SK-N-SH (cell line): ENCODE measurements around the gene PRKCH. TPM values are rescaled to one million over a fixed set of nuclear protein-coding genes. Genes with fewer than 3 reads are reported as not detected.

Experiments
- CTCF ChIA-PET: fragments of 300-600, 350-600 bp; formaldehyde crosslinking; extraction: SDS; loops from one replicate; lab custom pipeline; 2021; lab: Yijun Ruan, JAX
- POLR2A ChIA-PET: fragments of 350-600 bp; sonication (Branson Sonifier 250); formaldehyde crosslinking; extraction: SDS; loops from one replicate; lab custom pipeline; 2020; ENCODE audit warnings: antibody characterized with exemption, inconsistent platforms; lab: Yijun Ruan, JAX
- DNase-seq: peaks from one replicate; pipeline ENCODE4 v3.0.0; 2012
- H2AFZ ChIP-seq: fragments of 200-600 bp; sonication (generic); 2 replicates; pipeline ENCODE4 v1.8.1; 2016; ENCODE audit warnings: antibody characterized with exemption, mild to moderate bottlenecking, low read depth
- H3F3A ChIP-seq: fragments of 200-600 bp; sonication (generic); replicated peaks from 2 replicates; pipeline ENCODE3; 2016; ENCODE audit warnings: antibody characterized with exemption, mild to moderate bottlenecking; ENCODE audit not compliant: insufficient read depth
- H3K27ac ChIP-seq, 2 experiments: fragments of 200-500 bp in 1 of 2; fragments of 200-600 bp in 1 of 2; sonication (Bioruptor generic) in 1 of 2; sonication (generic), shearing (Covaris generic) in 1 of 2; 2 replicates each; pipeline versions ENCODE4 v1.5.1 to v1.6.1; 2014 to 2016; ENCODE audit warnings: low read depth in 2 of 2, inconsistent platforms in 1 of 2, low read length in 1 of 2, mild to moderate bottlenecking in 1 of 2, mixed read lengths in 1 of 2
- H3K27me3 ChIP-seq: fragments of 200-600 bp; sonication (generic), shearing (Covaris generic); 2 replicates; pipeline ENCODE4 v1.6.1; 2016; ENCODE audit warnings: mixed run types; ENCODE audit not compliant: insufficient read depth
- H3K36me3 ChIP-seq, 2 experiments: fragments of 200-500 bp in 1 of 2; fragments of 200-600 bp in 1 of 2; sonication (Bioruptor generic) in 1 of 2; sonication (generic) in 1 of 2; replicated peaks in 1 of 2; 2 replicates each; pipeline versions ENCODE3 to v1.5.1; 2014 to 2016; ENCODE audit warnings: low read length in 1 of 2, mild to moderate bottlenecking in 1 of 2; ENCODE audit not compliant: insufficient read depth in 2 of 2, control insufficient read depth in 1 of 2
- H3K4me1 ChIP-seq, 2 experiments: fragments of 200-500 bp in 1 of 2; fragments of 200-600 bp in 1 of 2; sonication (Bioruptor generic) in 1 of 2; sonication (generic), shearing (Covaris generic) in 1 of 2; 2 replicates each; pipeline versions ENCODE4 v1.5.1 to v1.6.1; 2014 to 2016; ENCODE audit warnings: low read depth in 1 of 2, low read length in 1 of 2, mixed run types in 1 of 2; ENCODE audit not compliant: insufficient read depth in 2 of 2, control insufficient read depth in 1 of 2
- H3K4me2 ChIP-seq: fragments of 200-600 bp; sonication (generic), shearing (Covaris generic); 2 replicates; pipeline ENCODE4 v1.6.1; 2017; ENCODE audit warnings: mixed run types
- H3K4me3 ChIP-seq, 2 experiments: fragments of 200-500 bp in 1 of 2; fragments of 200-600 bp in 1 of 2; sonication (Bioruptor generic) in 1 of 2; sonication (generic), shearing (Covaris generic) in 1 of 2; 2 replicates each; pipeline versions ENCODE4 v1.5.1 to v1.8.1; 2014 to 2016; ENCODE audit warnings: low read depth in 2 of 2, inconsistent platforms in 1 of 2, low read length in 1 of 2, mild to moderate bottlenecking in 1 of 2, mixed read lengths in 1 of 2, moderate library complexity in 1 of 2
- H3K79me2 ChIP-seq: fragments of 200-600 bp; sonication (generic); 2 replicates; pipeline ENCODE4 v1.8.1; 2017; ENCODE audit warnings: mild to moderate bottlenecking; ENCODE audit not compliant: insufficient read depth
- H3K9ac ChIP-seq: fragments of 200-600 bp; sonication (generic); 2 replicates; pipeline ENCODE4 v1.6.1; 2017; ENCODE audit warnings: mixed run types
- H3K9me2 ChIP-seq: fragments of 200-600 bp; sonication (generic); 2 replicates; pipeline ENCODE4 v1.6.1; 2017; ENCODE audit warnings: mixed run types
- H3K9me3 ChIP-seq: fragments of 200-600 bp; sonication (generic); 2 replicates; pipeline ENCODE4 v1.6.1; 2017; ENCODE audit warnings: mixed run types, mild to moderate bottlenecking, moderate library complexity
- H4K20me1 ChIP-seq: fragments of 200-600 bp; sonication (generic); 2 replicates; pipeline ENCODE4 v1.6.1; 2017; ENCODE audit warnings: mild to moderate bottlenecking, mixed run types; ENCODE audit not compliant: insufficient read depth
- ELF1 ChIP-seq: IDR thresholded peaks from 2 replicates; pipeline ENCODE4 v1.4.0; 2012
- EP300 ChIP-seq, 2 experiments: IDR thresholded peaks; 2 replicates each; pipeline versions ENCODE4 v1.4.0 to v1.6.1; 2012; ENCODE audit warnings: borderline replicate concordance in 1 of 2, low read depth in 1 of 2, low read length in 1 of 2
- FOSL2 ChIP-seq: IDR thresholded peaks from 2 replicates; pipeline ENCODE4 v1.4.0; 2012; ENCODE audit warnings: low read depth, mild to moderate bottlenecking, moderate library complexity, borderline replicate concordance
- FOXJ3 ChIP-seq: sonication (generic); formaldehyde crosslinking; IDR thresholded peaks from 2 replicates; pipeline ENCODE4 v1.5.1; 2020; ENCODE audit warnings: mild to moderate bottlenecking, missing genetic modification reagents
- FOXM1 ChIP-seq: IDR thresholded peaks from 2 replicates; pipeline ENCODE4 v1.4.0; 2012; ENCODE audit warnings: low read depth, mild to moderate bottlenecking
- JUND ChIP-seq: IDR thresholded peaks from 2 replicates; pipeline ENCODE4 v1.4.0; 2012
- MAX ChIP-seq: IDR thresholded peaks from 2 replicates; pipeline ENCODE4 v1.4.0; 2012; ENCODE audit warnings: low read depth
- MEF2A ChIP-seq: IDR thresholded peaks from 2 replicates; pipeline ENCODE4 v1.4.0; 2012; ENCODE audit warnings: low read depth, borderline replicate concordance
- MXI1 ChIP-seq: IDR thresholded peaks from 2 replicates; pipeline ENCODE4 v1.6.1; 2012; ENCODE audit warnings: mild to moderate bottlenecking, low read depth, low read length, improper control_type of control experiment
- PBX3 ChIP-seq: IDR thresholded peaks from 2 replicates; pipeline ENCODE4; 2012
- POLR2AphosphoS5 ChIP-seq: IDR thresholded peaks from 2 replicates; pipeline ENCODE4 v1.6.1; 2012; ENCODE audit warnings: low read depth, low read length
- RAD21 ChIP-seq: IDR thresholded peaks from 2 replicates; pipeline ENCODE4 v1.6.1; 2012; ENCODE audit warnings: mild to moderate bottlenecking, low read length
- RCOR1 ChIP-seq: fragments of 150-350 bp; IDR thresholded peaks from 2 replicates; pipeline ENCODE4 v1.6.1; 2017; ENCODE audit warnings: antibody characterized with exemption, low read length
- REST ChIP-seq: IDR thresholded peaks from 2 replicates; pipeline ENCODE4 v1.6.1; 2012; ENCODE audit warnings: mild to moderate bottlenecking, low read depth, low read length, moderate library complexity
- SIN3A ChIP-seq: IDR thresholded peaks from 2 replicates; pipeline ENCODE4 v1.6.1; 2012; ENCODE audit warnings: low read depth, mild to moderate bottlenecking, low read length, moderate library complexity, borderline replicate concordance
- TEAD4 ChIP-seq: IDR thresholded peaks from 2 replicates; pipeline ENCODE4 v1.4.0; 2012; ENCODE audit warnings: mild to moderate bottlenecking, borderline replicate concordance; ENCODE audit not compliant: insufficient read depth
- USF2 ChIP-seq: fragments of 150-350 bp; IDR thresholded peaks from 2 replicates; pipeline ENCODE4 v1.6.1; 2017; ENCODE audit warnings: antibody characterized with exemption, low read length, low read depth, borderline replicate concordance
- ZBTB33 ChIP-seq: IDR thresholded peaks from 2 replicates; pipeline ENCODE4 v1.4.0; 2012; ENCODE audit warnings: low read depth, borderline replicate concordance
- WGBS: methylation state at CpG from one replicate; pipeline ENCODE4 v1.1.6; 2017; ENCODE audit warnings: low lambda C conversion rate; 5-methylcytosine and 5-hydroxymethylcytosine counted together
- polyA plus RNA-seq, 3 experiments: library from polyadenylated mRNA; depleted of rRNA; stranded (reverse); fragments of >200 nt; gene quantifications; 2 replicates each; pipeline ENCODE4 v1.2.3, GENCODE V29; 2012
- TF ChIP-seq, protein P1 (sequence below): fragments of 150-350 bp; IDR thresholded peaks from 2 replicates; pipeline ENCODE4 v1.6.1; 2016; ENCODE audit warnings: mild to moderate bottlenecking, low read depth, low read length

Gene PRKCH
- polyA plus RNA-seq, 1 of the 3 experiments (the other 2 are of a cell fraction) = 4.2 TPM

- CTCF ChIA-PET = no interaction called here
- POLR2A ChIA-PET = no interaction called here
Measured at GRCh38 chr14:61346793-61347192, 25.4 kb downstream of the PRKCH start.

More at GRCh38 chr14:61346793-61347192, 25.4 kb downstream of the PRKCH start:
- H3K4me2 ChIP-seq = no peak overlapping the region
- H3K9me3 ChIP-seq = no peaks in the 10 kb centered on the region
- no peaks in the 10 kb centered on the region; a peak in 1 of 4 replicates for H3K4me1 ChIP-seq
- H3K9me2 ChIP-seq = no peaks in the 10 kb centered on the region
- 81% methylated on average over 4 of the region's 4 CpGs for WGBS
- H3F3A ChIP-seq = no peaks in the 10 kb centered on the region
- H4K20me1 ChIP-seq = no peaks in the 10 kb centered on the region
- H3K27me3 ChIP-seq = no peaks in the 10 kb centered on the region
- TF ChIP-seq, protein P1, sequence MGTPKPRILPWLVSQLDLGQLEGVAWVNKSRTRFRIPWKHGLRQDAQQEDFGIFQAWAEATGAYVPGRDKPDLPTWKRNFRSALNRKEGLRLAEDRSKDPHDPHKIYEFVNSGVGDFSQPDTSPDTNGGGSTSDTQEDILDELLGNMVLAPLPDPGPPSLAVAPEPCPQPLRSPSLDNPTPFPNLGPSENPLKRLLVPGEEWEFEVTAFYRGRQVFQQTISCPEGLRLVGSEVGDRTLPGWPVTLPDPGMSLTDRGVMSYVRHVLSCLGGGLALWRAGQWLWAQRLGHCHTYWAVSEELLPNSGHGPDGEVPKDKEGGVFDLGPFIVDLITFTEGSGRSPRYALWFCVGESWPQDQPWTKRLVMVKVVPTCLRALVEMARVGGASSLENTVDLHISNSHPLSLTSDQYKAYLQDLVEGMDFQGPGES = no peak
- TF ChIP-seq PBX3 (no peak), FOXJ3 (CRISPR knock-in tag) (no peak), JUND (no peak), ELF1 (no peak), MXI1 (no peak), SIN3A (no peak), FOSL2 (no peak), POLR2AphosphoS5 (no peak), TEAD4 (no peak), REST (no peak), EP300 (IDR thresholded peaks at IDR 0.05; ENCODE audit: borderline replicate concordance in 1 of 2, low read depth in 1 of 2, low read length in 1 of 2) (no peak), FOXM1 (no peak), ZBTB33 (no peak), RAD21 (no peak), RCOR1 (no peak), MEF2A (no peak), MAX (no peak), USF2 (no peak)
- H3K9ac ChIP-seq = no peak overlapping the region
- no peaks in the 10 kb centered on the region for H3K36me3 ChIP-seq
- H3K79me2 ChIP-seq = no peaks in the 10 kb centered on the region
- H3K27ac ChIP-seq = no peak overlapping the region
- DNase-seq = no peak
- no peak overlapping the region for H2AFZ ChIP-seq
- H3K4me3 ChIP-seq = no peak overlapping the region
